ENCODE data around the gene SH2D2A. TPM values are rescaled to one million over a fixed set of nuclear protein-coding genes. Genes with fewer than 3 reads are reported as not detected.
A peak's percentile ranks its signal among the peaks of the same experiment; 100 is the strongest.

Gene SH2D2A
- total and polyA plus RNA-seq, 4 donors = 0.38 to 2.9 (median 2.7) TPM; not detected in 1

GRCh38 chr1:156860113-156860627 is 43.5 kb upstream of the SH2D2A start:
- H3K27ac ChIP-seq (ENCODE audit: low read depth in 1 of 2, low read length in 2 of 2) = no peak overlapping the region
- intact Hi-C loops (cut with DNase I) = no loop called here
- DNase-seq = peak in 1 of 2 donors; percentile 57
- peak; percentile 86 for ATAC-seq (ENCODE audit: low FRiP score)
- no peak overlapping the region for H3K4me3 ChIP-seq (ENCODE audit: low read length in 2 of 2)
- H3K9me3 ChIP-seq (ENCODE audit: control insufficient read depth, low read length) = no peaks in the 10 kb centered on the region
- H3K36me3 ChIP-seq (ENCODE audit: control insufficient read depth in 1 of 2, insufficient read depth in 2 of 2, low read length in 1 of 2) = no peaks in the 10 kb centered on the region
- H3K4me1 ChIP-seq (ENCODE audit: control insufficient read depth in 1 of 2, insufficient read depth in 2 of 2, low read length in 2 of 2) = no peaks in the 10 kb centered on the region
- 1 to 2% methylated on average over 35 of the region's 35 CpGs for WGBS, 2 donors
- no peaks in the 10 kb centered on the region for H3K27me3 ChIP-seq (ENCODE audit: control insufficient read depth in 1 of 2, insufficient read depth in 2 of 2, low read length in 1 of 2)

- no peaks in the 10 kb centered on the region for H3K36me3 ChIP-seq (ENCODE audit: control insufficient read depth in 1 of 2, insufficient read depth in 2 of 2, low read length in 1 of 2)
- H3K27ac ChIP-seq (ENCODE audit: low read depth in 1 of 2, low read length in 2 of 2) = no peak overlapping the region
- H3K4me1 ChIP-seq (ENCODE audit: control insufficient read depth in 1 of 2, insufficient read depth in 2 of 2, low read length in 2 of 2) = no peaks in the 10 kb centered on the region
- ATAC-seq (ENCODE audit: low FRiP score) (peak; percentile 56), DNase-seq (no peak)
- no peaks in the 10 kb centered on the region for H3K27me3 ChIP-seq (ENCODE audit: control insufficient read depth in 1 of 2, insufficient read depth in 2 of 2, low read length in 1 of 2)
- no peak overlapping the region for H3K4me3 ChIP-seq (ENCODE audit: low read length in 2 of 2)
- intact Hi-C loops (cut with DNase I) = no loop called here
- 1% methylated on average over 29 to 33 of the region's 33 CpGs for whole genome bisulfite sequencing, 2 donors
- H3K9me3 ChIP-seq (ENCODE audit: control insufficient read depth, low read length) = no peaks in the 10 kb centered on the region
Observed at GRCh38 chr1:156859523-156860112, 43.0 kb upstream of the SH2D2A start.

- intact Hi-C loops (cut with DNase I) = no loop called here
- Histone ChIP-seq H3K4me3 (ENCODE audit: low read length in 2 of 2) (no peak within 1 kb of the TSS), H3K9me3 (ENCODE audit: control insufficient read depth, low read length) (no peaks in the 10 kb centered on the region), H3K36me3 (ENCODE audit: control insufficient read depth in 1 of 2, insufficient read depth in 2 of 2, low read length in 1 of 2) (no peaks in the 10 kb centered on the region), H3K27me3 (ENCODE audit: control insufficient read depth in 1 of 2, insufficient read depth in 2 of 2, low read length in 1 of 2) (no peaks in the 10 kb centered on the region), H3K27ac (ENCODE audit: low read depth in 1 of 2, low read length in 2 of 2) (no peak within 1 kb of the TSS), H3K4me1 (ENCODE audit: control insufficient read depth in 1 of 2, insufficient read depth in 2 of 2, low read length in 2 of 2) (no peaks in the 10 kb centered on the region)
- 3% methylated on average over 33 to 39 of the region's 39 CpGs for WGBS, 2 donors
- DNase-seq = no peak
- ATAC-seq (ENCODE audit: low FRiP score) = no peak
Observed at GRCh38 chr1:156858959-156859522, 42.4 kb upstream of the SH2D2A start, which contains the start of gene INSRR. Gene INSRR, minus strand, starts transcription at chr1:156859117. Its CDS starts 496 bp downstream, at chr1:156858621.

DNA sequence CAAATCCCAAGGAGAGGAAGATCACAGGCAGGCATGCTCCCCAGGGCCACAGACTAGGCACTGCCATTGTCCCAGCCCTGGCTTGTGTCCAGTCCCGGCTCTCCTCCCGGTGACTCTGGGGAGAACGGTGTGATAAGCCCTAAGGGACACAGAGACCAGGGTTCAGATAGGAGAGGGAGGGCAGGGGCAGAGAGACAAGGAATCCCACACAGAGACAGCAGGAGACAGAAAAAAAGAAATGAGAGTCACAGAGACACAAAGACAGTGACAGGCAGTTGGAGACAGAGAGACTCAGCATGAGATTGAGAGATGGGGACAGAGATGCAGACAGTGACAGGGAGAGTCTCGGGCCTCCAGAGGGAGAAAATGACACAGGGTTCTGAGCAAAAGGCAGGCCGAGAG is 41.9 kb upstream of the SH2D2A start:
- intact Hi-C loops (cut with DNase I) = no loop called here
- ATAC-seq (ENCODE audit: low FRiP score) (no peak), DNase-seq (no peak)
- WGBS, 2 donors = 19 to 28% methylated on average over 5 of the region's 5 CpGs
- H3K4me3 ChIP-seq (ENCODE audit: low read length in 2 of 2) = no peak overlapping the region
- no peaks in the 10 kb centered on the region for H3K9me3 ChIP-seq (ENCODE audit: control insufficient read depth, low read length)
- no peaks in the 10 kb centered on the region for H3K36me3 ChIP-seq (ENCODE audit: control insufficient read depth in 1 of 2, insufficient read depth in 2 of 2, low read length in 1 of 2)
- H3K27me3 ChIP-seq (ENCODE audit: control insufficient read depth in 1 of 2, insufficient read depth in 2 of 2, low read length in 1 of 2) = no peaks in the 10 kb centered on the region
- no peaks in the 10 kb centered on the region for H3K4me1 ChIP-seq (ENCODE audit: control insufficient read depth in 1 of 2, insufficient read depth in 2 of 2, low read length in 2 of 2)
- H3K27ac ChIP-seq (ENCODE audit: low read depth in 1 of 2, low read length in 2 of 2) = no peak overlapping the region

- no peaks in the 10 kb centered on the region for H3K36me3 ChIP-seq (ENCODE audit: control insufficient read depth in 1 of 2, insufficient read depth in 2 of 2, low read length in 1 of 2)
- DNase-seq (no peak), ATAC-seq (ENCODE audit: low FRiP score) (no peak)
- no peaks in the 10 kb centered on the region for H3K4me1 ChIP-seq (ENCODE audit: control insufficient read depth in 1 of 2, insufficient read depth in 2 of 2, low read length in 2 of 2)
- intact Hi-C loops (cut with DNase I) = no loop called here
- no peaks in the 10 kb centered on the region for H3K27me3 ChIP-seq (ENCODE audit: control insufficient read depth in 1 of 2, insufficient read depth in 2 of 2, low read length in 1 of 2)
- H3K27ac ChIP-seq (ENCODE audit: low read depth in 1 of 2, low read length in 2 of 2) = no peak overlapping the region
- 45 to 67% methylated on average over 3 of the region's 3 CpGs for WGBS, 2 donors
- H3K4me3 ChIP-seq (ENCODE audit: low read length in 2 of 2) = no peak overlapping the region
- no peaks in the 10 kb centered on the region for H3K9me3 ChIP-seq (ENCODE audit: control insufficient read depth, low read length)
Observed at GRCh38 chr1:156857532-156857931, 40.9 kb upstream of the SH2D2A start.

GRCh38 chr1:156856282-156856785 is 39.7 kb upstream of the SH2D2A start:
- intact Hi-C loops (cut with DNase I) = no loop called here
- Histone ChIP-seq H3K9me3 (ENCODE audit: control insufficient read depth, low read length) (no peaks in the 10 kb centered on the region), H3K27ac (ENCODE audit: low read depth in 1 of 2, low read length in 2 of 2) (no peak overlapping the region), H3K36me3 (ENCODE audit: control insufficient read depth in 1 of 2, insufficient read depth in 2 of 2, low read length in 1 of 2) (no peaks in the 10 kb centered on the region), H3K4me3 (ENCODE audit: low read length in 2 of 2) (no peak overlapping the region), H3K4me1 (ENCODE audit: control insufficient read depth in 1 of 2, insufficient read depth in 2 of 2, low read length in 2 of 2) (no peaks in the 10 kb centered on the region), H3K27me3 (ENCODE audit: control insufficient read depth in 1 of 2, insufficient read depth in 2 of 2, low read length in 1 of 2) (no peaks in the 10 kb centered on the region)
- 78 to 89% methylated on average over 3 of the region's 3 CpGs for WGBS, 2 donors
- ATAC-seq (ENCODE audit: low FRiP score) (no peak), DNase-seq (no peak)

GRCh38 chr1:156854634-156855033 is 38.0 kb upstream of the SH2D2A start:
- no peak for ATAC-seq (ENCODE audit: low FRiP score)
- WGBS, 2 donors = 68 to 70% methylated on average over 3 of the region's 3 CpGs
- DNase-seq = no peak
- no peaks in the 10 kb centered on the region for H3K4me1 ChIP-seq (ENCODE audit: control insufficient read depth in 1 of 2, insufficient read depth in 2 of 2, low read length in 2 of 2)
- H3K27me3 ChIP-seq (ENCODE audit: control insufficient read depth in 1 of 2, insufficient read depth in 2 of 2, low read length in 1 of 2) = no peaks in the 10 kb centered on the region
- no peak overlapping the region for H3K27ac ChIP-seq (ENCODE audit: low read depth in 1 of 2, low read length in 2 of 2)
- intact Hi-C loops (cut with DNase I) = no loop called here
- H3K4me3 ChIP-seq (ENCODE audit: low read length in 2 of 2) = no peak overlapping the region
- no peaks in the 10 kb centered on the region for H3K9me3 ChIP-seq (ENCODE audit: control insufficient read depth, low read length)
- no peaks in the 10 kb centered on the region for H3K36me3 ChIP-seq (ENCODE audit: control insufficient read depth in 1 of 2, insufficient read depth in 2 of 2, low read length in 1 of 2)

DNA sequence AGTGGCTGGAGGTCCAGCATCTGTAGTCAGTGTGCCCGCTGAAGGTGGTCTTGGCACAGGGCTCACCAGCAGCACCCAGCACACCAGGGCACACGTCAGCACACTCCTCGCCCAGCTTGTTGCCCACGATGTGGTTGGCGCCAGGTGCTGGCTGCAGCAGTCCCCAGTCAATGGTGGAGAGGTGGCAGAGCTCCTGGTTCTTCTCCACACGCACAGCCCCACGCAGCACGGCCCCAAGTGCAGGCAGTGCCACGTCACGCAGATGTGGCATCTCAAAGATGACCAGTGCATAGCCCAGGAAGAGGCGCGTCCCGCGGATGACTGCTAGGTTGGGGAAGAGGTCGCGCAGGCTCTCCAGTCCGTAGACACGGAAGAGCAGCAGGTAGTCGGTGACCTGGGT is 37.1 kb upstream of the SH2D2A start:
- H3K27me3 ChIP-seq (ENCODE audit: control insufficient read depth in 1 of 2, insufficient read depth in 2 of 2, low read length in 1 of 2) = no peaks in the 10 kb centered on the region
- H3K36me3 ChIP-seq (ENCODE audit: control insufficient read depth in 1 of 2, insufficient read depth in 2 of 2, low read length in 1 of 2) = no peaks in the 10 kb centered on the region
- ATAC-seq (ENCODE audit: low FRiP score) (peak; percentile 16), DNase-seq (no peak)
- H3K4me1 ChIP-seq (ENCODE audit: control insufficient read depth in 1 of 2, insufficient read depth in 2 of 2, low read length in 2 of 2) = no peaks in the 10 kb centered on the region
- no peaks in the 10 kb centered on the region for H3K9me3 ChIP-seq (ENCODE audit: control insufficient read depth, low read length)
- WGBS, 2 donors = 93 to 94% methylated on average over 19 of the region's 19 CpGs
- H3K27ac ChIP-seq (ENCODE audit: low read depth in 1 of 2, low read length in 2 of 2) = no peak overlapping the region
- no peak overlapping the region for H3K4me3 ChIP-seq (ENCODE audit: low read length in 2 of 2)
- intact Hi-C loops (cut with DNase I) = no loop called here

- ATAC-seq (ENCODE audit: low FRiP score) = peak; percentile 32
- no peaks in the 10 kb centered on the region for H3K36me3 ChIP-seq (ENCODE audit: control insufficient read depth in 1 of 2, insufficient read depth in 2 of 2, low read length in 1 of 2)
- H3K4me3 ChIP-seq (ENCODE audit: low read length in 2 of 2) = no peak overlapping the region
- intact Hi-C loops (cut with DNase I) = no loop called here
- DNase-seq = no peak
- no peak overlapping the region for H3K27ac ChIP-seq (ENCODE audit: low read depth in 1 of 2, low read length in 2 of 2)
- WGBS, 2 donors = 51 to 53% methylated on average over 9 of the region's 9 CpGs
- no peaks in the 10 kb centered on the region for H3K27me3 ChIP-seq (ENCODE audit: control insufficient read depth in 1 of 2, insufficient read depth in 2 of 2, low read length in 1 of 2)
- H3K9me3 ChIP-seq (ENCODE audit: control insufficient read depth, low read length) = no peaks in the 10 kb centered on the region
- H3K4me1 ChIP-seq (ENCODE audit: control insufficient read depth in 1 of 2, insufficient read depth in 2 of 2, low read length in 2 of 2) = no peaks in the 10 kb centered on the region
Observed at GRCh38 chr1:156852418-156852874, 35.8 kb upstream of the SH2D2A start.

Data from aorta (tissue), 5 donors.